Measurements from ENCODE around the gene APP.

The APP gene

GRCh38 chr21:25909341-25909740 is 261.2 kb downstream of the APP start:
- no peak for DNase-seq (ENCODE audit: low read depth)
- no peak overlapping the region for H3K4me3 ChIP-seq (ENCODE audit: low read depth, low read length)

GRCh38 chr21:25908495-25908894 is 262.1 kb downstream of the APP start:
- TF ChIP-seq CTCF (IDR thresholded peaks at IDR 0.05; ENCODE audit: control insufficient read depth, extremely low read depth, insufficient read depth) = no peak
- no peak for DNase-seq (ENCODE audit: low read depth)
- no peak overlapping the region for H3K4me3 ChIP-seq (ENCODE audit: low read depth, low read length)

More at GRCh38 chr21:25909341-25909740, 261.2 kb downstream of the APP start:
- no peak for TF ChIP-seq CTCF (IDR thresholded peaks at IDR 0.05; ENCODE audit: control insufficient read depth, extremely low read depth, insufficient read depth)

- peak; percentile 58 for DNase-seq (ENCODE audit: low read depth)
- TF ChIP-seq CTCF (IDR thresholded peaks at IDR 0.05; ENCODE audit: control insufficient read depth, extremely low read depth, insufficient read depth) = no peak
- H3K4me3 ChIP-seq (ENCODE audit: low read depth, low read length) = no peak overlapping the region
Measured at GRCh38 chr21:25907573-25908275, 262.8 kb downstream of the APP start.

- TF ChIP-seq CTCF (IDR thresholded peaks at IDR 0.05; ENCODE audit: control insufficient read depth, extremely low read depth, insufficient read depth) = no peak
- H3K4me3 ChIP-seq (ENCODE audit: low read depth, low read length) = no peak overlapping the region
- DNase-seq (ENCODE audit: low read depth) = no peak
Measured at GRCh38 chr21:25906587-25906986, 264.0 kb downstream of the APP start.

- DNase-seq (ENCODE audit: low read depth) = no peak
- TF ChIP-seq CTCF (IDR thresholded peaks at IDR 0.05; ENCODE audit: control insufficient read depth, extremely low read depth, insufficient read depth) = no peak
- no peak overlapping the region for H3K4me3 ChIP-seq (ENCODE audit: low read depth, low read length)
Measured at GRCh38 chr21:25905126-25905525, 265.4 kb downstream of the APP start.

GRCh38 chr21:25904044-25904695 is 266.4 kb downstream of the APP start:
- TF ChIP-seq CTCF (IDR thresholded peaks at IDR 0.05; ENCODE audit: control insufficient read depth, extremely low read depth, insufficient read depth) = no peak
- no peak overlapping the region for H3K4me3 ChIP-seq (ENCODE audit: low read depth, low read length)
- DNase-seq (ENCODE audit: low read depth) = no peak
